Lower leg skin (tissue), 4 donors: Measurements from ENCODE around the gene AGTR1. TPM values are rescaled to one million over a fixed set of nuclear protein-coding genes. Genes with fewer than 3 reads are reported as not detected.

Experiments
- DNase-seq, 2 donors: peaks; one replicate each; pipeline ENCODE4 v3.0.0-alpha.2; 2019; ENCODE audit warnings: low spot score in 2 of 2
- H3K4me3 ChIP-seq: fragments of 200-600 bp; sonication (generic); 2 replicates; pipeline ENCODE4 v1.5.1; 2017; ENCODE audit warnings: mild to moderate bottlenecking, low read depth; ENCODE audit not compliant: poor library complexity, severe bottlenecking
- POLR2A ChIP-seq, 2 donors: fragments of 450-650 bp; IDR thresholded peaks; one replicate each; pipeline ENCODE4 v1.6.1; 2016 to 2017; ENCODE audit warnings: antibody characterized with exemption in 2 of 2, mild to moderate bottlenecking in 1 of 2, moderate library complexity in 1 of 2
- WGBS, 2 donors: methylation state at CpG; one replicate each; pipeline ENCODE4 v1.1.5; 2018; 5-methylcytosine and 5-hydroxymethylcytosine counted together
- intact Hi-C: fragments of 100-400 bp; cut with DNase I; formaldehyde crosslinking; loops from one replicate; pipeline ENCODE4 v1.15.0; 2023; ENCODE audit warnings: low total_unique reads
- total RNA-seq, 4 donors: library from RNA; depleted of rRNA; stranded (reverse); fragments of >200 nt; gene quantifications; one replicate each; pipeline ENCODE4 v1.1.0, GENCODE V29; 2016
- TF ChIP-seq, protein P1 (sequence below), 3 donors: fragments of 450-650 bp; IDR thresholded peaks; one replicate each; pipeline ENCODE4 v1.5.1; 2016; ENCODE audit warnings: antibody characterized with exemption in 3 of 3, mild to moderate bottlenecking in 3 of 3, moderate library complexity in 2 of 3

Gene AGTR1
- total RNA-seq, 4 donors from 2014 or later, result 17.6 to 28.0 (median 19.6) TPM

DNA sequence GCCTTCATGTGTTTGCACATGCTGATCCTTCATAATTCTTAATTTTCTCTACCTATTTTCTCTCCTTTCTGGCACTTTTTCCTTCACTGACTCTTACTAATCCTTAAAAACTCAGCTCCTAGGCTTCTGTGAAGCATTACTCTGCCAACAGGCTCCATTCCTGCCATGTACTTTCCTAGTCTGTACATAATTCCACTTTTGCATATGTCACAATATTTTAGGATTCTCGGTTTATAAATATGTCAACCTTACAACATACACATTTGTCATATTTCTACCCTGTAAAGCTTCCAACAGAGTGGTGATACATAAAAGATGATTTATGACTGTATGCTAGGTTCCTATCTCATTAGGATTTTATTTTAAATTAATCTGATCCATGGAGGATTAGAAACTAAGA, 38.2 kb upstream of the AGTR1 start:
- TF ChIP-seq, protein P1, sequence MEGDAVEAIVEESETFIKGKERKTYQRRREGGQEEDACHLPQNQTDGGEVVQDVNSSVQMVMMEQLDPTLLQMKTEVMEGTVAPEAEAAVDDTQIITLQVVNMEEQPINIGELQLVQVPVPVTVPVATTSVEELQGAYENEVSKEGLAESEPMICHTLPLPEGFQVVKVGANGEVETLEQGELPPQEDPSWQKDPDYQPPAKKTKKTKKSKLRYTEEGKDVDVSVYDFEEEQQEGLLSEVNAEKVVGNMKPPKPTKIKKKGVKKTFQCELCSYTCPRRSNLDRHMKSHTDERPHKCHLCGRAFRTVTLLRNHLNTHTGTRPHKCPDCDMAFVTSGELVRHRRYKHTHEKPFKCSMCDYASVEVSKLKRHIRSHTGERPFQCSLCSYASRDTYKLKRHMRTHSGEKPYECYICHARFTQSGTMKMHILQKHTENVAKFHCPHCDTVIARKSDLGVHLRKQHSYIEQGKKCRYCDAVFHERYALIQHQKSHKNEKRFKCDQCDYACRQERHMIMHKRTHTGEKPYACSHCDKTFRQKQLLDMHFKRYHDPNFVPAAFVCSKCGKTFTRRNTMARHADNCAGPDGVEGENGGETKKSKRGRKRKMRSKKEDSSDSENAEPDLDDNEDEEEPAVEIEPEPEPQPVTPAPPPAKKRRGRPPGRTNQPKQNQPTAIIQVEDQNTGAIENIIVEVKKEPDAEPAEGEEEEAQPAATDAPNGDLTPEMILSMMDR (IDR thresholded peaks at IDR 0.05), result no peak
- no peak for TF ChIP-seq POLR2A (IDR thresholded peaks at IDR 0.05)
- DNase-seq, result no peak
- WGBS, 2 donors, result 60 to 63% methylated on average over 1 of the region's 1 CpG
- H3K4me3 ChIP-seq, result no peak overlapping the region
- intact Hi-C loops, result no loop called here

DNA sequence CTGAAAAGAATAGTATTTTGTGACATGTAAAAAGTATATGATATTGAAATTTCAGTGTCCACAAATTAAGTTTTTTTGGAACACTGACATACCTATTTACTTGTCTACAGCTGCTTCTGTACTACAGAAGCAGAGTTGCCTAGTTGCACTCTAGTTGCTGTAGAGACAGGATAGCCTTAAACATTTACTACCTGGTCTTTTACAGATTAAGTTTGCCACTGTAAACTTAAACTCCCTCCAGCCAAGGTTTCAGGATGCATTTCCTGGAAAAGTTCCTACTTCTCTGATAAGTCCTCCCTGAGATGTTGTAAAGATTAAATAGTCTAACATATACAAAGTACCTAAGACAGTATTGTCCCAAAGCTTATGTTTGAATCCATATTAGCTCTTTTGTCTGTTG, 17.4 kb upstream of the AGTR1 start:
- H3K4me3 ChIP-seq, result no peak overlapping the region
- intact Hi-C loops, result no loop called here
- no peak for DNase-seq
- TF ChIP-seq, protein P1 (IDR thresholded peaks at IDR 0.05), result no peak
- no peak for TF ChIP-seq POLR2A (IDR thresholded peaks at IDR 0.05)

DNA sequence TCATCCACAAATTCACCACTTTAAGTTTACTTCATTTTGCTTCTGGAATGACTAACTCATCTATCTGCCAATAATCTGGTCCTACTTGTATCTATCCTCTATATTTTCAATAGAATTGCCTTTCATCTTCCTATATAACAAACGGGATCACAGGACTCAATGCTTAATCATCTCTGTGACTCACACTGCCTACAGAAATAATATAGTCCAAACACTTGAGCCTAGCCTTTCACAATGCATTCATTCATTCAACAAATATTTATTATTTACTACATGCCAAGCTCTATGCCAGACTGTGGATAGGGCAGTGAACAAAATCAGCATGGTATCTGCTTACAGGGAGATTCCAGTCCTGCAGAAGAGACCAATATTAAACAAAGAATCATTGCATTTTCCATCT, 16.6 kb upstream of the AGTR1 start:
- TF ChIP-seq, protein P1 (IDR thresholded peaks at IDR 0.05), result no peak
- TF ChIP-seq POLR2A (IDR thresholded peaks at IDR 0.05), result no peak
- DNase-seq, result no peak
- H3K4me3 ChIP-seq, result no peak overlapping the region
- 47 to 62% methylated on average over 1 of the region's 1 CpG for WGBS, 2 donors
- intact Hi-C loops, result no loop called here

DNA sequence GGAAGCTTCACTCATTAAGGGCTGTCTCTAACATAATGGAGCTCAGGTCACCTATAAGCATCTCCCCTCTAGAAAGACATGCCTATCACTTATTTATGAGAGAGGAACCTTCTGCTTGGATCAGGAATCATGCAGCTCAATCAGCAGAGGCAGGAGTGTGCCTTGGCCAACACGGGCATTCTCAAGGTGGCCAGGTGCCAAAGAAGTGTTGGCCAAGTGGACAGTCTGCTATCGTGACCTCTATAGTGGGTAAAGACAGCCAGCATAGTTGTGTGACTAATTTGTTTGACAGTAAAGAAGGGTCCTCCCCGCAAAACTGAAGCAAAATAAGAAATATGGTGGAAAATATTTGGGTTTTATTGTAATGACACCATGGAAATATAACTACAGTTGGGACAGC, 14.7 kb upstream of the AGTR1 start:
- DNase-seq, result no peak
- 82 to 86% methylated on average over 3 of the region's 3 CpGs for WGBS, 2 donors
- TF ChIP-seq, protein P1 (IDR thresholded peaks at IDR 0.05), result no peak
- TF ChIP-seq POLR2A (IDR thresholded peaks at IDR 0.05), result no peak
- intact Hi-C loops, result no loop called here
- no peak overlapping the region for H3K4me3 ChIP-seq

DNA sequence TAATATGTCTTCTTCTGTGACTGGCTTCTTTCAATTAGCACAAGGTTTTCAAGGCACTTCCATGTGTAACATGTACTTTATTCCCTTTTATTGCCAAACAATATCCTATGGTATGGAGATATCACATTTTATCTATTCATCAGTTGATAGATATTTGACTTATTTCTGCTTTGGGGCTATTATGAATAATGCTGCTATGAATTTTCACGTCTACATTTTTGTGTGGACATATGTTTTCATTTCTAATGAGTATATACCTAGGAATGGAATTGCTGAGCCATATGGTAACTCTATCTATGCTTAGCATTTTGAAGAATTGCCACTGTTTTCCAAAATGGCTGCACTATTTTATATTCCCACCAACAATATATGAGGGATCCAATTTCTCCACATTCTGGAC, 3.6 kb upstream of the AGTR1 start:
- no peak overlapping the region for H3K4me3 ChIP-seq
- TF ChIP-seq POLR2A (IDR thresholded peaks at IDR 0.05), result no peak
- TF ChIP-seq, protein P1 (IDR thresholded peaks at IDR 0.05), result no peak
- intact Hi-C loops, result no loop called here
- DNase-seq, result no peak
- WGBS, 2 donors, result 39 to 44% methylated on average over 1 of the region's 1 CpG

DNA sequence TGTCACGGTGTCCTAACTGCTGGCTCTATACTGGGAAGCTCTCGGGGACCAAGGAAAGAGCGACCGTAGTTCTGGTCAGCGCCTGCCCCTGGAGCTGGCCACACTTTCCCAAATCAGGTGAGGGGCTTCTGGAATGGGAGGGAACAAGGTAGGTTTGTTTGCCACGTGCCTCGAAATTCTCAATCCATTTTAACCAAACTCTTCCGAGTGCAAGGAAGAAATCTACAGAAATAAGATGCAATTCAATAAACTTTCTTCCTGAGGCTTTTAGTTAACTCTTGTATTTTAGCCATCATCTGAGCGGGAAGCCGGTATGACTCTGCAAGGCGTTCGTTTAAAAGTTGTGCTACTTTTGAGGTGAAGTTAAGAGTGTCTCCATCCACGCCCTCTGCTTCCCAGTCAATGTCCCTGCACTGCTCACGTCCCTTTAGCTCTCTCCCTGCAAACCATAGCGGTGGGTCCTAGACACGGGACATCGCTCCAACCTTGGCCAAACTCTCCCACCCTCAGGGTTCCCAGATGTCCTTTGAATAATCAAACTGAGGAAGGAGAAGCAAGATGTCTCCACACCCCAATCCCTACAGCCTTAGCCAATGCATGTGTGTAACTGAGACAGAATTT, 597 bp downstream of the AGTR1 start:
- peak overlapping the region; percentile 40 for H3K4me3 ChIP-seq
- no peak for TF ChIP-seq POLR2A (IDR thresholded peaks at IDR 0.05)
- TF ChIP-seq, protein P1 (IDR thresholded peaks at IDR 0.05), result no peak
- WGBS, 2 donors, result 32 to 35% methylated on average over 16 to 17 of the region's 17 CpGs
- intact Hi-C loops, result no loop called here
- no peak for DNase-seq
